Ascending aorta (tissue), 2 donors: ENCODE results near the gene DNAJC8. TPM values are rescaled to one million over a fixed set of nuclear protein-coding genes. Genes with fewer than 3 reads are reported as not detected.

Source experiments
- DNase-seq, 2 donors: peaks; one replicate each; pipeline ENCODE4 v3.0.0-alpha.2; 2019; ENCODE audit warnings: low spot score in 2 of 2
- H3K27ac ChIP-seq, 2 donors: fragments of 200-600 bp; sonication (generic); one replicate each; pipeline ENCODE4 v1.5.1; 2016 to 2017; ENCODE audit warnings: mild to moderate bottlenecking in 1 of 2
- H3K27me3 ChIP-seq: fragments of 200-600 bp; sonication (generic); one replicate; pipeline ENCODE4 v1.5.1; 2017
- H3K36me3 ChIP-seq, 2 donors: fragments of 200-600 bp; sonication (generic); one replicate each; pipeline ENCODE4 v1.5.1; 2016
- H3K4me1 ChIP-seq, 2 donors: fragments of 200-600 bp; sonication (generic); one replicate each; pipeline ENCODE4 v1.5.1; 2016 to 2017; ENCODE audit warnings: mild to moderate bottlenecking in 1 of 2
- H3K4me3 ChIP-seq, 2 donors: fragments of 200-600 bp; sonication (generic); one replicate each; pipeline ENCODE4 v1.5.1; 2016 to 2017; ENCODE audit warnings: mild to moderate bottlenecking in 1 of 2
- H3K9me3 ChIP-seq, 2 donors: fragments of 200-600 bp; sonication (generic); one replicate each; pipeline ENCODE4 v1.5.1; 2016
- intact Hi-C: fragments of 100-400 bp; cut with DNase I; formaldehyde crosslinking; loops from one replicate; pipeline ENCODE4 v1.15.1; 2023
- total RNA-seq: library from RNA; depleted of rRNA; stranded (reverse); fragments of >200 nt; gene quantifications from one replicate; pipeline ENCODE4 v1.1.0, GENCODE V29; 2016
- TF ChIP-seq, protein P1 (sequence below), 3 experiments: fragments of 200-600 bp in 2 of 3; fragments of 450-650 bp in 1 of 3; sonication (generic) in 2 of 3; IDR thresholded peaks; one replicate each; pipeline ENCODE4 v1.5.1; 2016 to 2019; ENCODE audit warnings: antibody characterized with exemption in 3 of 3, mild to moderate bottlenecking in 1 of 3, moderate library complexity in 1 of 3

Gene DNAJC8
- total RNA-seq, 1 donor from 2014 or later = 65.2 TPM

- TF ChIP-seq, protein P1, sequence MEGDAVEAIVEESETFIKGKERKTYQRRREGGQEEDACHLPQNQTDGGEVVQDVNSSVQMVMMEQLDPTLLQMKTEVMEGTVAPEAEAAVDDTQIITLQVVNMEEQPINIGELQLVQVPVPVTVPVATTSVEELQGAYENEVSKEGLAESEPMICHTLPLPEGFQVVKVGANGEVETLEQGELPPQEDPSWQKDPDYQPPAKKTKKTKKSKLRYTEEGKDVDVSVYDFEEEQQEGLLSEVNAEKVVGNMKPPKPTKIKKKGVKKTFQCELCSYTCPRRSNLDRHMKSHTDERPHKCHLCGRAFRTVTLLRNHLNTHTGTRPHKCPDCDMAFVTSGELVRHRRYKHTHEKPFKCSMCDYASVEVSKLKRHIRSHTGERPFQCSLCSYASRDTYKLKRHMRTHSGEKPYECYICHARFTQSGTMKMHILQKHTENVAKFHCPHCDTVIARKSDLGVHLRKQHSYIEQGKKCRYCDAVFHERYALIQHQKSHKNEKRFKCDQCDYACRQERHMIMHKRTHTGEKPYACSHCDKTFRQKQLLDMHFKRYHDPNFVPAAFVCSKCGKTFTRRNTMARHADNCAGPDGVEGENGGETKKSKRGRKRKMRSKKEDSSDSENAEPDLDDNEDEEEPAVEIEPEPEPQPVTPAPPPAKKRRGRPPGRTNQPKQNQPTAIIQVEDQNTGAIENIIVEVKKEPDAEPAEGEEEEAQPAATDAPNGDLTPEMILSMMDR (IDR thresholded peaks at IDR 0.05) = no peak
- H3K4me1 ChIP-seq = no peaks in the 10 kb centered on the region
- H3K9me3 ChIP-seq = no peaks in the 10 kb centered on the region
- H3K27me3 ChIP-seq = no peaks in the 10 kb centered on the region
- H3K27ac ChIP-seq = no peak overlapping the region
- DNase-seq = no peak
- no peaks in the 10 kb centered on the region for H3K36me3 ChIP-seq
- intact Hi-C loops = no loop called here
- H3K4me3 ChIP-seq = no peak overlapping the region
Measured at GRCh38 chr1:28155628-28156027, 77.2 kb downstream of the DNAJC8 start.

DNA sequence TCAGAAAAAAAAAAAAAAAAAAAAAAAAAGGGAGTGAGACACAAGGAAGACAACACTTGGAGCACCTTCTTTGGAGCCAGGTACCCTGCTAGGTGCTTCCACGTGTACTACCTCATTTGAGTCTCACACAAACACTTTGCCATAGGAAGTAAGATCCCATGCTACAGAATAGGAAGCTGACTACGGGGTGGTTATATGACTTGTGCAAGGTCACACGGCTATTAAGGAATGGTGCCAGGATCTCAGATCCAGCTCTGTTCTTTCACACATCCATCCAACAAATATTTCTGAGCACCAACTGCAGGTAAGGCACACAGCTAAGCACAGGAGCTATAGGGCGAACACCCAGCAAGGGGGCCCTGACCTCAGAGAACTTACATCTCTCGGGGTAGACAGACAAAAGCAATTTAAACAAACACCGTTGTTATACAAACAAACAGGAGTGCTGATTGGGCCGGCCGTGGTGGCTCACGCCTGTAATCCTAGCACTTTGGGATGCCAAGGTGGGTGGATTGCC, 78.7 kb downstream of the DNAJC8 start:
- intact Hi-C loops = no loop called here
- no peaks in the 10 kb centered on the region for H3K9me3 ChIP-seq
- no peak overlapping the region for H3K27ac ChIP-seq
- no peaks in the 10 kb centered on the region for H3K4me1 ChIP-seq
- no peaks in the 10 kb centered on the region for H3K27me3 ChIP-seq
- TF ChIP-seq, protein P1 (IDR thresholded peaks at IDR 0.05) = no peak
- H3K4me3 ChIP-seq = no peak overlapping the region
- DNase-seq = no peak
- H3K36me3 ChIP-seq = no peaks in the 10 kb centered on the region

Other genes with a start within 250 kb of the DNAJC8 start
- gene EYA3, start 144.4 kb downstream of the DNAJC8 start, total RNA-seq = 52.6 TPM
- gene PTAFR, start 56.3 kb downstream of the DNAJC8 start, total RNA-seq = 13.1 TPM
- 220 TPM for gene ATP5IF1, start 3.1 kb upstream of the DNAJC8 start, total RNA-seq
- 7.6 TPM for gene SESN2, start 26.5 kb upstream of the DNAJC8 start, total RNA-seq
- 6.6 TPM for gene MED18, start 96.0 kb upstream of the DNAJC8 start, total RNA-seq
- gene PHACTR4, start 136.7 kb upstream of the DNAJC8 start, total RNA-seq = 33.0 TPM